Hepatocyte (in vitro differentiated cells): ENCODE measurements around the gene KIF26B. TPM values are rescaled to one million over a fixed set of nuclear protein-coding genes. Genes with fewer than 3 reads are reported as not detected.

Source experiments
- DNase-seq: peaks from one replicate; pipeline ENCODE4 v3.0.0-alpha.2; 2016; ENCODE audit warnings: low spot score
- H2AFZ ChIP-seq: fragments of 200-600 bp; sonication (generic); 2 replicates; pipeline ENCODE4 v1.6.0; 2016; ENCODE audit warnings: antibody characterized with exemption, mild to moderate bottlenecking
- H3K27ac ChIP-seq: fragments of 200-600 bp; sonication (generic); 2 replicates; pipeline ENCODE4 v1.5.1; 2016; ENCODE audit warnings: mild to moderate bottlenecking
- H3K27me3 ChIP-seq: fragments of 200-600 bp; sonication (generic); 2 replicates; pipeline ENCODE4 v1.6.1; 2016
- H3K36me3 ChIP-seq: fragments of 200-600 bp; sonication (generic); replicated peaks from 2 replicates; pipeline ENCODE4 v1.5.1; 2016; ENCODE audit warnings: low read depth; ENCODE audit not compliant: insufficient read depth
- H3K4me1 ChIP-seq: fragments of 200-600 bp; sonication (generic); 2 replicates; pipeline ENCODE4 v1.5.1; 2016; ENCODE audit warnings: mild to moderate bottlenecking, moderate library complexity; ENCODE audit not compliant: insufficient read depth
- H3K4me2 ChIP-seq: fragments of 200-600 bp; sonication (generic); 2 replicates; pipeline ENCODE4 v1.6.0; 2016
- H3K4me3 ChIP-seq: fragments of 200-600 bp; sonication (generic); 2 replicates; pipeline ENCODE4 v1.5.1; 2016; ENCODE audit warnings: mild to moderate bottlenecking
- H3K79me2 ChIP-seq: fragments of 200-600 bp; sonication (generic); 2 replicates; pipeline ENCODE4 v1.6.0; 2017; ENCODE audit warnings: mild to moderate bottlenecking
- H3K9me2 ChIP-seq: fragments of 200-600 bp; sonication (generic); replicated peaks from 2 replicates; pipeline ENCODE4 v1.6.0; 2017; ENCODE audit warnings: mild to moderate bottlenecking; ENCODE audit not compliant: insufficient read depth
- H3K9me3 ChIP-seq: fragments of 200-600 bp; sonication (generic); 2 replicates; pipeline ENCODE4 v1.5.1; 2016; ENCODE audit warnings: low read depth, mild to moderate bottlenecking
- H4K20me1 ChIP-seq: fragments of 200-600 bp; sonication (generic); 2 replicates; pipeline ENCODE4 v1.6.0; 2016; ENCODE audit warnings: mild to moderate bottlenecking; ENCODE audit not compliant: insufficient read depth, poor library complexity, severe bottlenecking
- CTCF ChIP-seq: fragments of 200-600 bp; sonication (generic); IDR thresholded peaks from 2 replicates; pipeline ENCODE4 v1.5.1; 2016; ENCODE audit warnings: antibody characterized with exemption, mild to moderate bottlenecking; ENCODE audit not compliant: poor library complexity
- EZH2 ChIP-seq: fragments of 200-600 bp; sonication (generic); IDR thresholded peaks from 2 replicates; pipeline ENCODE4 v1.6.1; 2016; ENCODE audit warnings: antibody characterized with exemption, mild to moderate bottlenecking, borderline replicate concordance
- EZH2phosphoT487 ChIP-seq: fragments of 200-600 bp; sonication (generic); IDR thresholded peaks from one replicate; pipeline ENCODE4 v1.6.1; 2018; ENCODE audit warnings: antibody characterized with exemption, mild to moderate bottlenecking, low read depth, moderate library complexity; ENCODE audit not compliant: unreplicated experiment, severe bottlenecking
- WGBS: methylation state at CpG from one replicate; pipeline ENCODE4 v1.1.6; 2016; ENCODE audit warnings: low lambda C conversion rate; ENCODE audit errors: missing lambda C conversion rate; 5-methylcytosine and 5-hydroxymethylcytosine counted together
- polyA plus RNA-seq: library from polyadenylated mRNA; unstranded; fragments of >200 nt; fragmentation: Nextera tagmentation; extraction: Ambion mirVana; gene quantifications from 2 replicates; pipeline ENCODE4 v1.2.1, GENCODE V29; 2016
- total RNA-seq: library from RNA; depleted of rRNA; stranded (reverse); fragments of >200 nt; gene quantifications from 2 replicates; pipeline ENCODE4 v1.2.3, GENCODE V29; 2014

Gene KIF26B
- total and polyA plus RNA-seq, 2 experiments from 2014 or later = 12.7 to 21.6 TPM

- no peak overlapping the region for H2AFZ ChIP-seq
- DNase-seq = peak; percentile 53
- peak overlapping the region; percentile 78 for H3K27ac ChIP-seq
- H3K4me1 ChIP-seq = peaks cover 3% of the 10 kb centered on the region
- H3K27me3 ChIP-seq = no peaks in the 10 kb centered on the region
- no peak overlapping the region for H3K4me3 ChIP-seq
- no peaks in the 10 kb centered on the region for H3K9me3 ChIP-seq
- no peak for TF ChIP-seq EZH2phosphoT487
- no peak for TF ChIP-seq EZH2
- TF ChIP-seq CTCF = no peak
- no peaks in the 10 kb centered on the region for H3K9me2 ChIP-seq
- H4K20me1 ChIP-seq = peaks cover 8% of the 10 kb centered on the region
- no peaks in the 10 kb centered on the region for H3K36me3 ChIP-seq
- 49% methylated on average over 11 of the region's 11 CpGs for WGBS
- peak overlapping the region; percentile 59 for H3K4me2 ChIP-seq
- H3K79me2 ChIP-seq = peaks cover 28% of the 10 kb centered on the region
These were observed 90.4 kb downstream of the KIF26B start for GRCh38 chr1:245245021-245245667.

- H3K9me3 ChIP-seq = no peaks in the 10 kb centered on the region
- 72% methylated on average over 4 of the region's 4 CpGs for WGBS
- TF ChIP-seq EZH2 (no peak), CTCF (no peak), EZH2phosphoT487 (no peak)
- H3K4me1 ChIP-seq = peaks cover 3% of the 10 kb centered on the region
- no peak overlapping the region for H3K4me2 ChIP-seq
- H2AFZ ChIP-seq = no peak overlapping the region
- H3K27ac ChIP-seq = no peak overlapping the region
- H3K79me2 ChIP-seq = peaks cover 36% of the 10 kb centered on the region
- H3K27me3 ChIP-seq = no peaks in the 10 kb centered on the region
- peaks cover 8% of the 10 kb centered on the region for H4K20me1 ChIP-seq
- no peaks in the 10 kb centered on the region for H3K36me3 ChIP-seq
- no peak for DNase-seq
- no peaks in the 10 kb centered on the region for H3K9me2 ChIP-seq
- no peak overlapping the region for H3K4me3 ChIP-seq
These were observed 91.6 kb downstream of the KIF26B start for GRCh38 chr1:245246433-245246832.

GRCh38 chr1:245247356-245247755 lies 92.6 kb downstream of the KIF26B start:
- no peaks in the 10 kb centered on the region for H3K9me3 ChIP-seq
- no peak for DNase-seq
- H3K4me2 ChIP-seq = no peak overlapping the region
- 95% methylated on average over 12 of the region's 12 CpGs for WGBS
- H3K27me3 ChIP-seq = no peaks in the 10 kb centered on the region
- no peaks in the 10 kb centered on the region for H3K9me2 ChIP-seq
- H4K20me1 ChIP-seq = peaks cover under 1% of the 10 kb centered on the region
- no peak overlapping the region for H2AFZ ChIP-seq
- TF ChIP-seq EZH2phosphoT487 (no peak), EZH2 (no peak), CTCF (no peak)
- H3K4me1 ChIP-seq = peaks cover 3% of the 10 kb centered on the region
- no peaks in the 10 kb centered on the region for H3K36me3 ChIP-seq
- H3K4me3 ChIP-seq = no peak overlapping the region
- H3K27ac ChIP-seq = no peak overlapping the region
- H3K79me2 ChIP-seq = peaks cover 39% of the 10 kb centered on the region
